Measurements from ENCODE around the gene ITPR3. TPM values are rescaled to one million over a fixed set of nuclear protein-coding genes. Genes with fewer than 3 reads are reported as not detected.

The ITPR3 gene
- total RNA-seq, 4 donors from 2014 or later = 139 to 250 (median 182) TPM

DNA sequence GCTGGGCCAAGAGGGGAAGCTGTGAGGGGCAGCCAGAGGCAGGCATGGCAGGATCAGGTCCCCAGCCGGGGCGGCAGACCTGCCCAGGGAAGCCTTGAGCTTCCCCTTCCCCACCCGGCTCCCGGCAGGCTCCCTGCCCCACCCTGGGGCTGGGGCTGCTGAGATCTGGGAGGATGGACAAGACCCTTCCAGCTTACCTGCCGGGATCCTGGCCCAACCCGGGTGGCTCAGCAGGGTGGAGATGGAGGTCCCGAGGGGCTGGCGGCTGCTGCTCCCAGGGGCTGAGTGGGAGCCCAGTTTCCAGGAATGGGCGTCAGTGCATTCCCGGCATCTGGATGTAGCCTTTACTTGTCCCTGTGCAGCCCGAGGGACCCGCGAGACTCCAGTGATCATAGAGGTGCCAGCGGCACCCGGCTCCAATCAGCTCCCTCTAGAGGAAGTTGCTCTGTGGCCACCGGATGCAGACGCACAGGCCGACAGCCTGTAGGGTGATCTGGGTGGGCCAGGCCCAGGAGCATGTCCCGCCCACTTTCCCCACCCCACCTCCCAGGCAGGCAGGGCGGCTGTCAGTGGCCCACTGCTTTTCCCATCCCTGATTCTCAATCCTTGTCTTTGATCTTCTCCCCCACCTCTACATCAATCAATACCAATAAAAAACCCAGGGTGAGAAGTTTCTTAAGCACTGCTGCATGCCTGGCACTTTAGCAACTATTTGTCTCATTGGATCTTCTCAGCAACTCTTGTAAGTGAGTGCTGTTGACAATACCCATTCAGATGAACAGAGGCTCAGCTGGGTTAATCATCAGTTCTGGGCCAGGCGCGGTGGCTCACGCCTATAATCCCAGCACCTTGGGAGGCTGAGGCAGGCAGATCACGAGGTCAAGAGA is 41.1 kb upstream of the ITPR3 start, which contains the start of gene BAK1:
TSS of gene BAK1 (minus strand) at position 449 of the 887 bp plus-strand sequence. CDS start 2,672 bp downstream, outside the sequence.
- H3K4me3 ChIP-seq = peak within 1 kb of the TSS; percentile 79 to 95 (median 88)
- peaks cover 0 to 12% (median 0%) of the 10 kb centered on the region in 3 donors for H3K36me3 ChIP-seq
- peak; percentile 94 to 97 (median 94) for DNase-seq
- no peaks in the 10 kb centered on the region for H3K27me3 ChIP-seq
- no peaks in the 10 kb centered on the region for H3K9me3 ChIP-seq
- H3K4me1 ChIP-seq = peaks cover 0 to 31% (median 11%) of the 10 kb centered on the region in 4 donors
- TF ChIP-seq, protein P1, sequence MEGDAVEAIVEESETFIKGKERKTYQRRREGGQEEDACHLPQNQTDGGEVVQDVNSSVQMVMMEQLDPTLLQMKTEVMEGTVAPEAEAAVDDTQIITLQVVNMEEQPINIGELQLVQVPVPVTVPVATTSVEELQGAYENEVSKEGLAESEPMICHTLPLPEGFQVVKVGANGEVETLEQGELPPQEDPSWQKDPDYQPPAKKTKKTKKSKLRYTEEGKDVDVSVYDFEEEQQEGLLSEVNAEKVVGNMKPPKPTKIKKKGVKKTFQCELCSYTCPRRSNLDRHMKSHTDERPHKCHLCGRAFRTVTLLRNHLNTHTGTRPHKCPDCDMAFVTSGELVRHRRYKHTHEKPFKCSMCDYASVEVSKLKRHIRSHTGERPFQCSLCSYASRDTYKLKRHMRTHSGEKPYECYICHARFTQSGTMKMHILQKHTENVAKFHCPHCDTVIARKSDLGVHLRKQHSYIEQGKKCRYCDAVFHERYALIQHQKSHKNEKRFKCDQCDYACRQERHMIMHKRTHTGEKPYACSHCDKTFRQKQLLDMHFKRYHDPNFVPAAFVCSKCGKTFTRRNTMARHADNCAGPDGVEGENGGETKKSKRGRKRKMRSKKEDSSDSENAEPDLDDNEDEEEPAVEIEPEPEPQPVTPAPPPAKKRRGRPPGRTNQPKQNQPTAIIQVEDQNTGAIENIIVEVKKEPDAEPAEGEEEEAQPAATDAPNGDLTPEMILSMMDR (IDR thresholded peaks at IDR 0.05) = peak in 5 of 6 experiments; percentile 56 to 68 (median 60)
- peak; percentile 95 to 98 for TF ChIP-seq POLR2A (IDR thresholded peaks at IDR 0.05)
- peak within 1 kb of the TSS; percentile 93 to 97 (median 96) for H3K27ac ChIP-seq

DNA sequence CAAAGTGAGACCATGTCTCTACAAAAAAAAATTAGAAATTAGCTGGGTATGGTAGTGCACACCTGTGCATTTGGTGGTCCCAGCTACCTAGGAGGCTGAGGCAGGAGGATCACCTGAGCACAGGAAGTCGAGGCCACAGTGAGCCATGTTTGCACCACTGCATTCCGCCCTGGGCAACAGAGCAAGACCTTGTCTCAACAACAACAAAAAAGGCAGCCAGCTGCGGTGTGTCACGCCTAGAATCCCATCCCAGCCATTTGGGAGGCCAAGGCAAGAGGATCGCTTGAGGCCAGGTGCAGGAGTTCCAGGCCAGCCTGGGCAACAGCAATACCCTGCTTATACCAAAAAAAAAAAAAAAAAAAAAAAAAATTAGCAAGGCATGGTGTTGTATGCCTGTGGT is 39.9 kb upstream of the ITPR3 start:
- no peak overlapping the region for H3K4me3 ChIP-seq
- TF ChIP-seq POLR2A (IDR thresholded peaks at IDR 0.05) = no peak
- TF ChIP-seq, protein P1 (IDR thresholded peaks at IDR 0.05) = no peak
- H3K9me3 ChIP-seq = no peaks in the 10 kb centered on the region
- H3K27me3 ChIP-seq = no peaks in the 10 kb centered on the region
- H3K27ac ChIP-seq = peak overlapping the region in 1 of 4 donors; percentile 95
- H3K36me3 ChIP-seq = peaks cover 0 to under 1% (median 0%) of the 10 kb centered on the region in 3 donors
- no peak for DNase-seq
- H3K4me1 ChIP-seq = peaks cover 0 to 40% (median 19%) of the 10 kb centered on the region in 4 donors

DNA sequence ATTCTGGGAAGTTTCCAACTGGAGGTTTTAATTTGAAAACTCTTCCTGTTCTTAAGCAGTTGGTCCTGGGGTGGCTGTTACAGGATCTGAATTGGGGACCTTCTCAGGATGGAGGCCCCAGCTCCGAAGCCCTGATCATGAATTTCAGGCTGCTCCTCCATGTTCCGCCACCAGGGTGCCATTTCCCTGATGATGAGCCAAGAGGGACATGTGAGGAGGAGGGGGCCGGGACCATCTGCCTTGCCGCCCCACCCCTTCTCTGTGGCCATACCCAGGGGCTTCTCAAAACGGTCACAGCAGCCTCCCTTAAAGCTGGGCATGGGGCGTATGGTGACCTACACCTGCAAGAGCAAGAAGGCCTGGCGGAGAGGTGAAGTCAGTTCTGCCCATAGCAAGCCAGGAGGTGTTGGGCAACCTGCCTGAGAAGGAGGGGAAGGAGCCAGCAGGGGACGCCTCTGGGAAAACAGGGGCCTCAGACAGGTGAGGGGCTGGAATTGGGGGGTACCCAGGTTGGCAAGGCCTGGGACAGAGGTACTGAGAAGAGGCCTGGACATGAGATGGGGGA is 37.4 kb upstream of the ITPR3 start:
- Histone ChIP-seq H3K36me3 (no peaks in the 10 kb centered on the region), H3K4me1 (peaks cover 0 to 28% (median 9%) of the 10 kb centered on the region in 4 donors), H3K27ac (no peak overlapping the region), H3K9me3 (no peaks in the 10 kb centered on the region), H3K27me3 (no peaks in the 10 kb centered on the region), H3K4me3 (no peak overlapping the region)
- no peak for DNase-seq
- no peak for TF ChIP-seq POLR2A (IDR thresholded peaks at IDR 0.05)
- TF ChIP-seq, protein P1 (IDR thresholded peaks at IDR 0.05) = peak in 4 of 6 experiments; percentile 4 to 35 (median 26)

DNA sequence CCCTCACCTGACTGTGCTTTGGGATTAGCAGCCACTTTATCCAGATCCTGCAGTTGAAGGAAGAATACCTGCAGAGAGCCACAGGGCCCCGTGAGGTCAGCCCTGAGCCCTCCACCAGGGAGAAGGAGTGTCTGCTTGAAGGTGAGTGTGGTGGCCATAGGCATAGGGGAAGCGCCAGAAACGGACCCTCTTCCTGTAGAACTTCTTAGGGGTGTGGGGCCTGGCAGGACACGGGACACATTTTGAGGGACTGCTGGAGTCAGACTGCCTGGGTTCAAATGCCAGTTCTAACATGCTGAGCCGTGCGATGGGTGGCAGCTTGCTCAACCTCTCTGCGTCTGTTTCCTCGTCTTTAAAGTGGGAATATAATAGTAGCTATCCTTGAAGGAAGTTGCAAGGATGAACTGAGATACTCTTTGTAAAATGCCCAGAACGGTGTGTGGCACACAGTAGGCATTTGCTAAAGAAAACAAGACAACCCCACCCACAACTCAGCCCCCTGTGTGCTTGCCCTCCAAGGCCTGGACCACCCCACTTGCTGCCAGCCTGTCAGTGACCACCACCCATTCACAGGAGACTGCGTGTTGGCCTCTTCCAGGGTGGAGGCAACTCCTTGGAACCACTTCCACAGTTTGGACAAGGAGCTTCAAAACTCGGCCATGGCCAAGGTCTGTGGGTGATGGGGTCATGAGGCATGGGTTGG is 36.3 kb upstream of the ITPR3 start:
- Histone ChIP-seq H3K27me3 (no peaks in the 10 kb centered on the region), H3K4me3 (no peak overlapping the region), H3K36me3 (no peaks in the 10 kb centered on the region), H3K27ac (peak overlapping the region in 1 of 4 donors; percentile 64), H3K9me3 (no peaks in the 10 kb centered on the region), H3K4me1 (peaks cover 7 to 31% (median 12%) of the 10 kb centered on the region in 4 donors)
- no peak for DNase-seq
- TF ChIP-seq POLR2A (IDR thresholded peaks at IDR 0.05) = no peak
- TF ChIP-seq, protein P1 (IDR thresholded peaks at IDR 0.05) = no peak

DNA sequence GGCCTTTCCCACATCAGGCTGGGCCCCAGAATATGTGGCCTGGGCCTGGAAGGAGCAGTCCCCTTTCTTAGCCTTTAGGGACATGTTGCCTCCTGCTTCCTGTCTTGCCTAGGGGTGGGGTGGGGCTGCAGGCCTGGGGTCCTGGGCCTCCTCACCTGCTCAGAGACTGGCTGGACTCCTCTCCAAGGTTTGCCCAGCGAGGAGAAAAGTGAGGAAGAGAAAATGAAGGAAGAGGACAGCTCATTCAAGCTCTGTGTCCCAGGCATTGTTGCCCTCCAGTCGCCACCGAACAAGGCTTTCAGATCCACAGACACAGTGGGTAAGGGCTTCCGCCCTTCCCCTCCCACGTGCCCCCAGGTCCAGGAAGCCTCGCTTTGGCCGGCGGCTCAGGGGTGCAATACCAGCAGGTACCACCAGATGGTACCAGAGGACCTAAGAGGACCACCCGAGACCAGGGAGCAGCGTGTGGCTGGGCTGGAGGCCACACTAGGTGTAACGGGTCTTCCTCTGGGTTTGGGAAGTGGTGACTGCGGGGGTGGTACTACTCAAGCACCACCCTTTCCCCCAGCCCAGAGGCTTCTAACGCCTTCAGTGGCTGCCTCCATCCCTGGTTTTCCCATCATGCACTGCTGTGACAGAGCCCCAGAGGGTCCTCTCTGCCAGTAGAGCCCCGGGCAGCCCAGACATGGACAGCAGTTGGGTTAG is 35.6 kb upstream of the ITPR3 start:
- TF ChIP-seq, protein P1 (IDR thresholded peaks at IDR 0.05) = peak; percentile 98 to 99 (median 98)
- TF ChIP-seq POLR2A (IDR thresholded peaks at IDR 0.05) = no peak
- peak; percentile 89 to 97 (median 94) for DNase-seq
- Histone ChIP-seq H3K4me3 (peak overlapping the region in 2 of 4 donors; percentile 6 to 9), H3K27ac (peak overlapping the region in 1 of 4 donors; percentile 64), H3K9me3 (no peaks in the 10 kb centered on the region), H3K4me1 (peaks cover 7 to 32% (median 17%) of the 10 kb centered on the region in 4 donors), H3K27me3 (no peaks in the 10 kb centered on the region), H3K36me3 (no peaks in the 10 kb centered on the region)

All from Peyer's patch (tissue), 4 donors.